LHCN-M2 (cell line): ENCODE results near the gene SLC4A8. TPM values are rescaled to one million over a fixed set of nuclear protein-coding genes. Genes with fewer than 3 reads are reported as not detected.
A peak's percentile ranks its signal among the peaks of the same experiment; 100 is the strongest.
"Not testable (repeated sequence)": the region's sequence is repeated elsewhere in the genome, so short reads cannot be mapped to it uniquely, and the experiment has no call there.

Experiments used
- DNase-seq: peaks from one replicate; pipeline ENCODE4 v3.0.0-alpha.2; 2012; ENCODE audit warnings: low read depth
- total RNA-seq: library from RNA; depleted of rRNA; stranded (reverse); fragments of >200 nt; gene quantifications from 2 replicates; pipeline ENCODE4 v1.2.3, GENCODE V29; 2014

Gene SLC4A8
- total RNA-seq, 1 experiment from 2014 or later: 2.7 TPM

DNA sequence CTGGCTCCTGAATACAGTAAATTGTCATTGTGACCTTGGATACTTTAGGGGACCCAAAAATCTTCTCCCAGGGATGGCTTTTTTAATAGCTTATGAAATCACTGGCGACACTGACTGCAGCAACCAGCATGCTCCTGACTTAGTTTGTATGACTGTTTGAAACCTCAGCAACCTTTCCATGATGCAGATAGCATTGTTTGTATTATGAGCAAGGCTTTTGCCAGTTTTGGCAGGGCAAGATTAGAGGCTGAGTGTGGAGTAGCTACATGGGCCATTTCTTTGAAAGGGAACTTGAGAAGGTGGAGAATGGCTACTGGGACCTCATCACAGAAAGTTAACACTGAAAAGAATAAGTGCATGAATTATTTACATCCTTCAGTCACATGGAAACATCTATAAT, 50.9 kb downstream of the SLC4A8 start:
- DNase-seq: no peak

DNA sequence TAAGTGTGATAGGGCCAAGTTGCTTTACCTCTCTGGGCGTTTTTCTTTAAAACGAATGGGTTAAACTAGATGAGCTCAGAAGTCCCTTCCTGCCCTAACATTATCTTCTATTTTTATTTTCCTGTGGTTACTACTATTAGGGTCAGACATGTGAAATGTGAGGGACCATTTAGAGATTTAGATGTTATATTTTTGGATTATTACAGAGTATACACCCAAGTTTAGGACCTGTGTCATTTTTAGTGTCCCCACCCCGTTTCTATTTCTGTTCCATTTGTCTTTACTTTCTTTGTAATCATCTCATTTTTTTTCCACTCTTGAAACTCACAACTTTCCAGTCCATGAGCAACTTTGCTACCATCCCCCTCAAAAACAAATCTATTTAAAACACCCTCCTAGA, 56.3 kb downstream of the SLC4A8 start:
- no peak for DNase-seq

DNA sequence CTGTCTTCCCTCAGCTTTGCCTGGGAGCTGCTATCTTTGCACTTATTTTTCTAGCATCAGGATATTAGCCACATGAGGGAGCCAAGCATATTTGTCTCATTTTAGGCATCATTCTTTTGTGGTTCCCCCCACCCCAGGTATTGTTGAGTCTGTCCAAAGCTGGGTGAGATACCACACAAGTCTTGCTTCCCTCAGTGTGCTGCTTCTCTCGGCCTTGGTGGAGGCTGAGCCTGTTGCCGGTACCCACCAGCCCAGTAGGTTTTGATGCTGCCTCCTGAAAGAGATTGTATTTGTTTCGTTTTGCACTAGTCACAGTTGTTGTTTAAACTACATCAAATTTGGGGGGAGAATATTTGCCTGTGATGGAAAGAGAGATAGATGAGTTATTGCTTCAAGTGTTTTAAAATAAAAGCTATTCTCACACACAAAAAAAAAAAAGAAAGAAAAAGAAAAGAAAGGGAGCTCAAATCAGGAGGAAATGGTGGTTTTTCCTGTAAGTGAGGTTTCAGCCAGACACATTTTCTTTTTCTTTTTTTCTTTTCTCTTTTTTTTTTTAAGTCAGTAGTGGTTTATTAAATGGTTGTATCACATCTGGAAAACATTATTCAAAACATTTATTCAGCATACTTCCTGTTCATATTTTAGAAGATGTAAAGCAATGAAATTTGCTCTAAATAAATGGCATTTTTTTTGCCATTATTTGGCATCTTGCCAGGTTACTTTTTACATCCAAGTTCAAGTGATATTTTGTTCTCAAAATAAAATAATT, 58.5 kb downstream of the SLC4A8 start:
- DNase-seq: peak; percentile 2

DNA sequence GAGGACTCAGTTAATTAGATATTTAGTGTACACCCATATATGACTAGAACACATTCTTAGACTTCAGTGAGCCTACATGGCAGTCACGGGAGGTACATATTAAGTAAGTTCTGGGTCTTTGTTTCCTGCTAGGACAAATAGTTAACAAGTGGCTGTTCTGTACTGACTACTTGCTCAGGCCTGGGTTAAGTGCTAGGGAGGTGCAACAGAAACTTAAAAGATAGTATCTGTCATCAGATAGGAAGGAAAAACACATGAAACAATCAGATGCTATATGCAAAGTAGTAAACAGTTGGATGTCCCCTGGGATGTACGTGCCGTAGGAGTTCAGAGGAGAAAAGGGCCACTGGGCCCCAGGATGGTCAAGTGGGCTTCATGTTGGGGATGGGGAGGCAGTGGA, 59.5 kb downstream of the SLC4A8 start:
- no peak for DNase-seq

DNA sequence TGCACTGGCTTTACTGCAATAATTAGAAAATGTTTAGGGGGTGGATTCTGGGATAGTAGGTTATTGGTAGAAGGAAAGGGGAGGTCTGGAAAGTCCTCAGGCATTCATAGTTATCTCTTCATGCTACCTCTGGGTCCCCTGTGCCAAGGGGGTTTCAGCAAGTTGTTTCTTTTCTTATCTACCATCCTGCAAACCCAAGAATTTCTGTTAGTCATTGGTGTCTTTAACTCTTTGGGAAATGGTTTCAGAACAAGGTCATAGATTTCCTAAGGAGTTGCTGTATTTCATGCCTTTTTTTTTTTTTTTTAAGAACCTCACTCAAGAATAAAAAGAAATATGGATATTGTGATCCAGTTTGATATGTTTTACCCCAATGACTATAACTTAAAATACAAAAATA, 63.6 kb downstream of the SLC4A8 start:
- no peak for DNase-seq

DNA sequence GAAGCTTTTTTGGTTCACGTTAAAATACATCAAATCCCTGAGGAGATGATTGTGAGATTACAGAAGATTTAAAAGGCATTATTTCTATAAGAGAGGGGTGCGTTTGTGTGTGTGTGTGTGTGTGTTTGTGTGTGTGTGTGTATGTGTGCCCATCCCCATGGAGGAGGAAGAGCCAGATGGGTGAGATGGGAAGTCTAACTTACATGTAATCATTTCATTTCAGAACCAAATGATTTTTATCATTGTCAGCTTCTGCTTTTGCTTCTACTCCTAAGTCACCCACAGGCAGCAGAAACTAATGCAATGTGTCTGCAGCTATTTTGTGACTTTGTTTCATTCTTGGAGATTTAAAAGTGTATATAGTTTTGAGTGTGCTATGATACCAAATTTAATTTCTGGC, 68.7 kb downstream of the SLC4A8 start:
- DNase-seq: no peak

DNA sequence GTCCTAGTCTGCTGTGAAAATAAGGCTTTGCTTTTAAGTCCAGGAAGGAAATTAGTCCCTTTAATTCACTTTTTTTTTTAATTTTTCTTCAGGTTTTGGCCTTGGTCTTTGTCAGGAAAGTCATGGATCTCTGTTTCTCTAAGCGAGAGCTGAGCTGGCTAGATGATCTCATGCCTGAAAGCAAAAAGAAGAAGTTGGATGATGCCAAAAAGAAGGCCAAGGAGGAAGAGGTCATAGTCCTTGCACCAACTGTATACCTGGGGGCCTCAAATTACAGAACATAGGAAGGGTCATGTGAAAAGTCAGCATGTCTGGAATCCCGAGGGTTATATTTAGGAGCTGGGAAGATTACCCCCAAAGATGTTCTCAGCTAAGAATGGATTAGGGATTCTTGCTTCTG, 72.3 kb downstream of the SLC4A8 start:
- no peak for DNase-seq

DNA sequence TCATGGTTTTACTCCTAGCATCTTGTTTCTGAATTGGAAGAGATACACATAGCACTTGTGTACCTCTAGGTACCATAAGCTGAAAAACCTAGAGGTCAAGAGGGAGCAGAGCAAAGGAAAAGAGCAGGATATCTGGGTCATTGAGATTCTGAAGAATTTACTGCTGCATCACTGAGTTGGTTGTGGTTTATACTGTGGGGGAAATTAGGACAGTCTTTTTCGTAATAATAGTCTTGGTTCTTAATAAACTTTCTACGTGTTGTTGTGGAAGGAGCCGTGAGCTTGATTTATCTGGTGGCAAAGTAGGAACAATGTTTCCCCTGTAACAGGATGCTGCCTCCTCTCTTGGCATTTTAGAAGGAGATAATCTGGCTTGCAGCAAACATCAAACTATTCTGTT, 80.2 kb downstream of the SLC4A8 start:
- DNase-seq: no peak

DNA sequence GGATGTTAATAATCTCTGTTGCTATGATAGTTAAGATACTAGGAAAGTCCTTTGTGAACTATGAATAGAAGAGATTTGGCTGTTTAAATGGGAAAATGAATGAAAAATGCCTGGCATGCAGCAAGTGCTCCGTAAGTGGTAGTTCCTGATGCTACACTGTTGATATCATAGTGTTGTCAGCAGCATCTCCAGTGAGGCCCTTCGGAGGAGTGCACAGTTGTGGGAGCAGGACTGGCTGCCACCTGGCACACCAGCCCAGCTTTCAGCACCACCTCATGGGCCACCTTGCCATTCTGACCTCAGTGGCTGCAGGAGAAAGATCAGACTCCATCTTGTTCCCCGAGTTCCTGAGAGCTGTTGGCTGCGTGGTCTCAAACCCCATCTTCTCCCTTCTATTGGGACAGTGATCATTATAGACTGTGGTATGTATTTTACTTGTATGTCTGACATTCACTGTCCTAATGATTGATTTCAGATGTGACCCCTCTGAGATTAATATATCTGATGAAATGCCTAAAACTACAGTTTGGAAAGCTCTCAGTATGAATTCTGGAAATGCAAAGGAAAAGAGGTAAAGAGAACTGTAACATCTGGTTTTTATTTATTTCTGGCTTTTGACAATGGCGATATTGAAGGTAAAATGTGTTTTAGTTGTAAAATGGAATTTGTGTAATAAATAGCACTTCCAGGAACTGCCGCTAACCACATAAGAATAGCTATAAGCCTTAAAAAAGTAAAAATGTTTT, 80.9 kb downstream of the SLC4A8 start:
- DNase-seq: no peak

DNA sequence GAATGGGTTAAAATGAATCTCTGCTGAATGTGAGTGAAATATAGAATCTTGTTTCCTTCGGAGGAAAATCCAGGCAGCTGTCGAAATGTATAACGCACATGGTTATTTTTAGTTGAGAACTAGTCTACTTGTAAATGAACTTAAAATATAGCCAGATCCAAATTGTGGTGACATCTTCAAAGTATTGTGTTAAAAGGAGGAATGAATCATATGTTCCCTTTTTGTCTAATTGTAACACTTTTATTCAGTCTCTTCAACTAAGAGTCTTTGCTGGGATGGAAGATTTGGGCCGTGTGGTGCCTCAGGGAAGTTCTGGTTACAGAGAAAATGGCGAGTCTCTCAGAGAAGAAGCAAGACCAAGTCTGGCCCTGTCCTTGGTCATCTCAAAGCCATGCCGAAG, 82.5 kb downstream of the SLC4A8 start:
- no peak for DNase-seq

DNA sequence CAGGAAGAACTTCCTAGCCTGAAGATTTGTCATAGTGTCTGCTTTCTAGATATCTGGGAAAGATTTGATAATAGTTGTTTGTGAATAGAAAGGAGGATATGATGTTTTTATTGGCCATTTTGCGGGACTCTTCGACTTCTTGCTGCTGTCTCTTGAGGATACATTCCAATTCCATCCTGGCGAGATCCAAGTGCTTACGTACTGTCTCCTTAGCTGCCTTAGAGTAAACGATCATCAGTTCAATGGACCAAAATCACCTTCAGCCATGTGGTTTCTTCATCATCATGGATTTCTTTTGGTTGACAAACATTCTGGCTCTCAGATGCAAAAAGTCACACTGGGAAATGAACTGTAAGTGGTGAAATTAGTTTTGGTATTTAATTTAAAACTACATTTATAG, 83.7 kb downstream of the SLC4A8 start:
- no peak for DNase-seq

DNA sequence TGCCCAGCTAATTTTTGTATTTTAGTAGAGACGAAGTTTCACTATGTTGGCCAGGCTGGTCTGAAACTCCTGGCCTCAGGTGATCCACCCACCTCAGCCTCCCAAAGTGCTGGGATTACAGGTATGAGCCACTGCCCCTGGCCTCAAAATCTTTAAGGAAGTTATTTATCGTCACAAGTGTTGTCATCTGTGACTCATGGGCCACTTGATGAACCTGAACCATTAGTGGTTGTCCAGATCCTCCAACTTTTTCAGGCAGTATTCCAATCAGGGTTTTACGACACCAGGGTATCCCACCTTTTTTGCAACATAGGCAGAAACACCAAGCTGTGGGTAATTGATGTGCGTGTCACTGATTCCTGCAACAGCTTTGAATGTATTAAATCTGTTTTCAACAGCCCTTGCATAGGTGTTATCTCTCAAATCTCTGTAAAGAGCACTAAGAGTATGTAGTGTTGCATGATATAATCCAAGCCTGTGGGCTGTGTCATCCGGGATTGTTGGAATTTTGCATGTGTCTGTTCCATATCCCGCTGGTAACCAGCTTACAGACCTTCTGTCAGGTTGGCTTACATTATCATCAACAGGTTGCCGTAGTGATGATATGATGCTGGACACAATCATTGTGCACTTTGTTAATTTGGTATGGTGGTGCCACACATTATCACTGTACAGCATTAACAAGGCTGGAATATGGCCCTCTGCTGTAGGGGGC, 87.1 kb downstream of the SLC4A8 start:
- no peak for DNase-seq

DNA sequence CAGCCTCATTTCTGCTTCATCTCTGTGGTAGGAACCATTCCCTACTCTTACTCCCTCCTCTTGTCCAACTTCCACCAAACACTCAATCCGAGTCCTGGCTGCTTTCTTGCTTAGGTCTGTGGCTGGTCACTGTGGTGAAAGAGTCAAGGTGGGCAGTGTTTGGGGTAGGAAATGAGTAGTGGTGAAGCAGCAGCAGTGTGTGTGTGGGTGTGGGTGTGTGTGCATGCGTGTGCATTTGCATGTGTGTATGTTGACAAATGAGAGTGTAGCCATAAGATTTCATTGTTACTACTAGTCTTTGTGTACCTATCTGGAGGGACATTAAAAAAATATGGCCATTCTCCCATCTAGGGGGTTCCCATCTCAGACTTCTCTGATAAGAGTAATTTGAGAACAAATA, 87.8 kb downstream of the SLC4A8 start:
- DNase-seq: no peak

DNA sequence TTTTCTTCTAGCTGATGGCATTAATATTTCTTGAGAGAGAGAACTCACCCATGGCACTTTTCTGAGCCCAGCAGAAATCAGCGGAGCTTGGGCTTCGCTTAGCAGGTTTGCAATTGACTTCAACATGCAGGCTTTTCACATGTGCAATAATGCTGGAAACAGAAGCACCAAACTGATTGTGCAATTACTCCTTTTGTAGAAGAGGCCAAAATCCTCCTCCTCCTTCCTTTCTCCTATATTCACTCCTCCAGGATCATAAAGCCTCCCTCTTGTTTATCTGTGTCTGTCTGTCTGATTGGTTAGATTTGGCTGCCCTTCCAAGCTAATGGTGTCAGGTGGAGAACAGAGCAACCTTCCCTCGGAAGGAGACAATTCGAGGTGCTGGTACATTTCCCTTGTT, 90.4 kb downstream of the SLC4A8 start:
- DNase-seq: not testable (repeated sequence)

DNA sequence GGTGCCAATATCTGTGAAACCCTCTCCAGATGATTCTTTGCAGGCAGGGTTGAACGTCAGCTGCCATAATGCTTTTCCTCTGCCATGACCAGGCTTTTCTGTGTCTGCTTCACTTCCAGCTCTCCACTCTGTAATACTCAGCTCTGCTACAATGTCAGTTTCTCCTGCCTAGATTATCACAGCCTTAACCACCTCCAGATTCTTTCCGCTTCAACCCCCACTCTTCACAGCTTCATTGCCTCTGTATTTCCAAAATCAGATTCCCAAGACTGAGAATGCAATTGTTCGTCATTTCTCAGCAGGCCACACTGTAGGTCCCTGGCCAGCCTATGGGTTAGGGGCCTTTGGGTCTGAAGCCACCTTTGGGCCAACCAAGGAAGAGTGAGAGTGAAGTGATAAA, 92.7 kb downstream of the SLC4A8 start:
- no peak for DNase-seq

DNA sequence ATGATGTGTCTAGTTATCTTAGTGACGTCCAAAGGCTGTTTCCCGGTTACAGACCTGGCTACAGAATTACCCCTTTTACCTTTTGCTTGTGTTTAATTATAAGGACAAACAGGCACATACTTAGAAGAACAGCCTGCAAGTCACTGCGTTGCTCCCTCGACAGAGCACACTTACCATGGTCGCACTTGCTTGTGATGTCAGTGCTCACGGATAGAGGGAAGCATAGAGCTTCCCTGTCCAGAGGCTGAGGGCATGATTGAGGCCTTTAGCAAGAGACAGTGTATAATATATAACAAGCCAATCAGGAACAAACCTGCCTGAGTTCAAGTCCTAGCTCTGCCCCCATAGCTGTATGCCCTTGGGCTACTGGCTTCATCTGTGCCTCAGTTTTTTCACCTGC, 93.2 kb downstream of the SLC4A8 start:
- DNase-seq: no peak

DNA sequence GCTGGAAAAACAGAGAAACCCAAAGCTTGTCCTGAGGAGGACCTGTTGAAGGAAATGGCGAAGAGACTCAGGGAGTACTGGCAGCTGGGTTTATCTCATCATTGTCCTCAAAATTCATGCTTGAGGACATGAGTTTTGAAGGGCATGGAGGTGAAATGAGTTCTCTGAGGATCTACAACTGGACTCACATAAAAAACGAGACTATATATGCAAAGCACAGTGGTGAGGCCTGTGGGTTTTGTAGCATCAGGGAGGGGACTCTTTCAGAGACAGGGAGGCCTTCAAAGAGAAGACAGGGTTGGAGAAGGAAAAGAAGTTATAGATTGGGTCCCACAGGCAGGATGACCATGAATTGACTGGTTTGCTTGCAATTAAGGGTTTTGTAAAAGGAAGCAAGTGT, 95.1 kb downstream of the SLC4A8 start:
- no peak for DNase-seq

DNA sequence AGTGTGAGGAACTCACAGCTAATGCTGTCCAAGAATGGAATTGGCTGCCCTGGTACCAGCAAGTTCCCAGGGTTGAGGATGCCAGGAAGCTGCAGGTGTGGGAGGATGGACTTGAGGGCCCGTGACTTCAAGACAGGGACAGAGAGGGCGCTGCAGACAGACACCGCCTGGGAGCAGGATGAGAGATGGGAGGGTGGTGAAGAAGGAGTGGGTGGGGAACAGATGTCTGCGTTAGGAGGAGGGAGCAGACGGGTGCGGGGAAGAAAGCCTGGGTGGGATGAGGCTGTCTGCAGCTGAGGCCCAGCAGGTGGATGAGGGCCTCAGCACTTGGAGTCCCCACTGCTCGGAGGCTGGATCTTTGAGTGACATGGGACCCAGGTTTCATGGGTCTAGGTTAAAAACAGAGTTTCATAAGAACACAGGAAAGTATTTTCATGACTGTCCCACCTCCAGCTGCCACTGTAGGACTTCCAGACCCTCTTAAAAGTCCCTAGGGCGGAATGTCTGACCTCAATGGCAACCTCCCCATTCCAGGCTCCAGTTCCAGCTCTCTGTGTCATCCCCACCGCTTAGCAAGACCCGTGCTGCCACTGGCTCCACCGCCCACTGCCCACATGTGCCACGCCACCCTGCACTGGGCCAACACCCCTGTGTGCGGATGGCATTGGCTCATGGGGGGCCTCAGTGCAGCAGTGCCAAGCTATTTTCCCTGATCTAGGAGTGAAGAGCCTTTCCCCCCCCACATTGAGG, 96.1 kb downstream of the SLC4A8 start:
- DNase-seq: no peak

DNA sequence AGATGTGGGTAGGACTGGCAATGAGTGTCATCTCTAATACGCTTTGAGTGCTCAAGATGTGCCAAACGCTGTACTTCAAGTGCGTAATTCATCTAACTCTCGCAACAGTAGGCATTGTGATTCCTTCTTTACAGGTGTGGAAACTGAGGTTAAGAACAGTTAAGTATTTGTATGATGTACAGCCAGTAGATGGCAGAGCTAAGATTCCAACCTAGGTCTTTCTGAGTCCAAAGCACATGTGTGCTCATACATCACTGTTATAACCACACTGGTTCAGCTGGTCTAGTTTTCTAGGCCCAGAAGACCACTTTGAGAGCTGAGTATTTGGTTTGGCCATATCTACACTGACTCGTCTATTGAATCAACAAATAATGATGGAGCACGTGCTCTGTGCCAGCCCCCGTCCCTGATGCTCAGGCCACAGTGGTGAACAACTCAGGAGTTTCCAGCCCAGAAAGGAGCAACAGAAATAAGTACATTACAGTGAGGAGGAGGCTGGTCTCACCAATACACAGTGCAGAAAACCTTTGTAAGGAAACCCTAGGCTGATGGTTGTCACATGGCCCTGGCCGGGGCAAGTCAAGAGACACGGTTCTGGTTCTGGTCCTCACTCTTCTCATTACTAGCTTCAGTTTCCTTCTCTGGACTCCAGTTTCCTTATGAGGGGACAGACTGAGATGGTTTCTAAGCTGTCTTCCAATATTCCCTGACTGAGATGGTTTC, 97.1 kb downstream of the SLC4A8 start:
- peak; percentile 38 for DNase-seq

DNA sequence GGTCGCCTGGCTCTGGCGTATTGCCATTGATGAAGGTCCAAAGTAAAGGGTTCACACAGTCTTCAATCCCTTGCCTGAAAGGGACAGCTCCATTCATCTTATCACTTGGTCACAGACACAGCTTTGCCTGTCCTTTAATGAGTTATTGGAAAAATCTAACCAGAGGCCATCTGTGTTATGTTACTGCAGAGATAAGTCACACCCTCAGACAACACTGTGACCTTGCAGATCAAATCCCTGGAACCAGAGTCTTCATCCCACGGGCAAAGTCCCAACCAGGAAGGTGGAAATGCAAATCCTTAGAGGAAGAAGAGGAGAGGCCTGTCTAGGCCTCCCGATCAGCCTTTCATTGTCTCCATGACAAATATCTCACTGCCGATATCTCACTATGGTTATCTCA, 98.1 kb downstream of the SLC4A8 start:
- DNase-seq: no peak

DNA sequence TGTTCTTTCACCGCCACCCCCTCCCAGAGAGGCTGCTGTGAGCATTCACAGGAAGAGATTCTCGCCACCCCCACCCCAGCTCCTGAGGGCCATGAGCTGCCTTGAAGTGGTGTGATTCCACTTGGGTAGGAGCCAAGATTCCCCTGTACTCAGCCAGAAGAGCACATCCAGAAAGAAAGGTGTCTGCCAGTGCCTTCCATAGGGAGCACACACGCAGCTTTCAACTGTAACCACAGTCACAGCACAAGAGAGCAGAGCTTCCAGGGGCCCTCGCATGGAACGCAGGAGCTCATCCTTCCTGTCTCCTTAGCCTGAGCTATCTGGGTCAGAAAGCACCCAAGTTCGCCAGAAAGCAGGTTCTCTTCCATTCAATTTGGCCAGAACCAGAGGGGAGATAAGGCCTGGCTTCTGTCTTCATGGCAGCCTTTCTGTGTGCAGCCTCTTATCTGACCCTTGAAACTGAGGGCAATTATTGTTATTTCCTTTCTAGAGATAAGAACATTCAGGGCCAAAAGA, 99.8 kb downstream of the SLC4A8 start:
- DNase-seq: no peak
